HTR-8/SVneo (cell line): Measurements from ENCODE around the gene ADD3.
A peak's percentile ranks its signal among the peaks of the same experiment; 100 is the strongest.

Experiments
- DNase-seq: peaks from one replicate; pipeline ENCODE4 v3.0.0; 2011; ENCODE audit warnings: low spot score, mixed read lengths; ENCODE audit not compliant: insufficient read length
- FAIRE-seq: peaks from 2 replicates; lab custom pipeline; 2011; peaks lifted over from hg19 to GRCh38; lab: Jason Lieb, UNC

ADD3 gene

DNA sequence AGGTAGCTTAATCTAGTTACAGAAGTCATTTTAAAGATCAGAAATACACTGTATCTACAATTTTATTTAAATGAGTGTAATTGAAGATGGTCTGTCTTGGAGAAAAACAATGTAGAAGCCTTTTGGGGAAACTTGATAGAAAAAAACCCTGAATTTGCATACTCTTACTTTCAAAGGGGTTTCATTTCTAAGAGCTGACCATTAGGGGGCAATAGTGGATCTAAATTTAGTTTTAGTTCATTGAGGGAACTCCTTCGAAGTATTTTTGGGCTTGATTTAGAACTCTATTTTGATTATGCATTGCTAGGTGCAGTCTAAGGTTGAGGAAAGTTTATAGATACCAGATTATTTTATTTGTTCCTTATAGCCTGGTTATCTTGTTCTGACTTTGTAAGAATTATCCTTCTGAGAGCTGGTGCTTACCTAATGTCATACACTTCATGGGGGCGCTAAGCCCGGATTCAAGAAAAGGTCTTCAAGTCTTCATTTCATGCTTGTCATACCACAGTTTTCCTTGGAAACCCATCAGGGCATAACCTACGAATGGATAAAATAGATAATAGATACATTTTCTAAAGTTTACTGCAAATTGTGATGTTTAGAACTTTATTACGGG is 130.5 kb downstream of the ADD3 start:
- DNase-seq (peak; percentile 20), FAIRE-seq (no peak)

GRCh38 chr10:110141185-110141584 is 133.4 kb downstream of the ADD3 start:
- DNase-seq (no peak), FAIRE-seq (no peak)

DNA sequence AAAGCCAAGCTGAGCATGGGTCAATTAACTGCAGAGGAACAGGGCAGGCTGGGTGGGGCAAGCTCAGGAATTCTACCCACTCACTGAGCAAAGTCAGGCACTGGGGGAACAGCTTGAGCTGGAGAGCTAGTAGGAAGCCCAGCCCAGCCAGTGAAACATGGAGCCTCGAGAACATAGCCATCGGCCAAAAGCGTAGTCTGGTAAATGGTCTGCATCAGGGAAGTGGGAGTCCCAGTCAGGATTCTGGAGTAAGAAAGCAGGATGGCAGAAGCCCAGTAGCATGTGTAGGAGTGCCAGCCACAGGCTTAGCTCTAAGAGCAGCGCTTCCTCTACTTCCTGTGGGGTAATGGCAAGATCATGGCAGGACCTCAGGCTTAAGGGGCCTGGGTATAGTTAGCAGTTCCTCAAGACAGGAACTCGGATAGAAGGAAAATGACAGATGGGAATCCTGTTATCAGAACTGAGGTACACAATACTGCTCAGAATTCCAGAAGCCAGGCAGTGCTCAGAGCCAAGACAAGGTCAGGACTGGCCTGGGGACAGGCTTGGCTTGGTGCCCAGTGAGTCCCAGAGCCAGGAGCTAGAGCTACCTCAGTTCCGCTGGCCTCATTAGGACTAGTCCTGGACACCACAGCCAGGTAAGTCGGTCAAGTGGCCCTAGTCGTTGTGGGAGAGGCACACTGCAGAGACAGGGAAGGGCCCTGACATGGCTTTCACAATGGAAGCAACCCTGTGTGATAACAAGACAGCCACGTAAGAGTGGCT is 134.3 kb downstream of the ADD3 start:
- FAIRE-seq, result no peak
- DNase-seq, result no peak

DNA sequence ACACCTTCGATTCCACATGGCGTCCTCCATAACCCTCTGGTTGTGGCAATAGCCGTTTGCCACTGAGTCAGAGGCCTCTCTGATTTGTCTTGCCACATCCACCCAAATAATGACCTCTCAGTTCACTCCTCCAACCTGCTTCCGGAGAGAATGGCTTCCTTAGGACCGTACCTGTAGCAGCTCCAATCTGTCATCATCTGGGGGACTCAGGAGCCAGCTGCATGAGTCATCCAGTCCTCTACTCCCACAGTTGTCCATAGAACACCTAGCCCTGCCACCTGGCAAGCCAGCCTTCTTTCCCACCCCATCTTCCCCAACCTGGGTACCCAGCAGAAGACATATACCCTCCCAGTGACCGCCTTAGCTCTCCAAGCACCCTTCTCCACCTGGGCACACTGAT is 135.2 kb downstream of the ADD3 start:
- FAIRE-seq, result no peak
- DNase-seq, result no peak

DNA sequence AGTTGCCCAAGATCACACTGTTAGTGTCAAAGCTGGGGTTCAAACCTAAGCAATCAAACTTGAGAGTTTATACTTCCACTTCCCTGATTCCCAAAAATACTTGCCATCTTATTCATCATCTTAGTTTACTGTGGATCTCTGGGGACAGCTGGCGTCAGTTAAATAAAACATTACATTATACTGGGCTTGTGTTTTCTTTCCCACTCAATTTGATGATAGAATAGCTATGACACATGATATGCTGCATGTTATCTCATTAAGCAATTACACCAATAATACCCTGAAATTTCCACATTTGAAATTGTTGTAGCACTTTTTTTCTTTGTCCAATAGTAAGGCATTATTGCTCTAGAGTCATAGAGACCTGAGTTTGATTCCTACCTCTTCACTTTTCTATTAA is 136.7 kb downstream of the ADD3 start:
- FAIRE-seq (no peak), DNase-seq (no peak)

- DNase-seq, result no peak
Observed at GRCh38 chr10:110147961-110148360, 140.2 kb downstream of the ADD3 start.

DNA sequence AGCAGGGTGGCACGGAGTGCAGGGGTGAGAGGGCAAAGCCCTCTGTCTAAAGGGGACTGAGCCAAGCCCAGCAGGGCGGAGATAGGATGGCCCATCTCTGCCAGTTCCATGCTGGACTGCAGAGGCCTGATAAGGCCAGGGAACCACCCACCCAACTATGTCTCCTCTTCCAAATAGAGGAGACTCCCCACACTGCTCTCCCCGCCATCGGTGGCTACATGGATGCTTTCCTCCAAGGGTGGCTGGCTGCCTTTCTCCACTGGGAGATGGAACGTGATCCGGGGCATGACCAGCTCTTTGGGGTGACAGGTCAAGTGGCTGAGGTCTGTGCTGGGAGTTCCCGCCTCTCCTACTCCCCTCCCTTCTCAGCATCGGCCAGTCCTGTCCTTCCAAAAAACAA is 141.5 kb downstream of the ADD3 start:
- FAIRE-seq, result no peak

More at GRCh38 chr10:110147961-110148360, 140.2 kb downstream of the ADD3 start:
- no peak for FAIRE-seq

DNA sequence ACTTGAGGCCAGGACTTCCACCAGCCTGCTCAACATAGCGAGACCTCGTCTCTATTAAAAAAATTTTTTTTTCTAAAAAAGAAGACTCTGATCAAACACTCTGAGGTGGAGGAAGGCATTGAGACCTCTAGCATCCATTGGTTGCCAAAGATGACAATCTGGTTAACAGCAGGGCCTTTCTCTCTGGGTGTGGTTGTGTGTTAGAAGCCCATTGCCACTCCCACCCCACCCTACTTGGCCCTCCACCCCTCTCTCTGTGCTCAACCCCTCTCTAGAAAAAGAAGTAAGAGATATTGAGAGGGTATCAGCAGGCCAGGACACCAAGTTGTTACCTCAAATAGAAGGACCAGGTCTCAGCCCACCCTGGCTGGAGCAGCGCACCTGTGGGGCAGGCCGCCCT is 142.3 kb downstream of the ADD3 start:
- DNase-seq (no peak), FAIRE-seq (no peak)

More for the DNA sequence above, 141.5 kb downstream of the ADD3 start:
- DNase-seq, result no peak

- no peak for DNase-seq
- no peak for FAIRE-seq
Observed at GRCh38 chr10:110150981-110151380, 143.2 kb downstream of the ADD3 start.

GRCh38 chr10:110151467-110151866 is 143.7 kb downstream of the ADD3 start:
- no peak for DNase-seq
- FAIRE-seq, result no peak

DNA sequence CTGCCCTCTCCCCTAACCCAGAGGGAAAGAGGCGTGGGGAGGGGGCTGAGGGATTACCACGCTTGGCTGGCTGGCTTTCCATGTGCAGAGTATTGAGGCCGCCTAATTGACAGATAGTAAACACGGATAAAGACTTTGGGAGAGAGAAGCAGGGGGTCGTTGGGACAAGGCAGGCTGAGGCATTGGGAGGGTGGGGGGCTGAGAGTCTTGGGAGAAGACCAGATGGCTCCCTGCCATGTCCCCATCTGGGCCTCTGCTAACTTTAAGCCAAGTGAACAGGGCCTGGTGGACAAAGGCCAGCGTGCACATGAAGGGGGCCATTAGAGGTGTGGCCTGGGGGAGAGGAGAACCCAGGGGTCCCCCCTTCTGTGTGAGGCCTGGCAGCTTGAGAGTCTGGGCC is 144.2 kb downstream of the ADD3 start:
- FAIRE-seq (no peak), DNase-seq (no peak)

GRCh38 chr10:110153396-110153795 is 145.6 kb downstream of the ADD3 start:
- no peak for DNase-seq
- FAIRE-seq, result no peak

DNA sequence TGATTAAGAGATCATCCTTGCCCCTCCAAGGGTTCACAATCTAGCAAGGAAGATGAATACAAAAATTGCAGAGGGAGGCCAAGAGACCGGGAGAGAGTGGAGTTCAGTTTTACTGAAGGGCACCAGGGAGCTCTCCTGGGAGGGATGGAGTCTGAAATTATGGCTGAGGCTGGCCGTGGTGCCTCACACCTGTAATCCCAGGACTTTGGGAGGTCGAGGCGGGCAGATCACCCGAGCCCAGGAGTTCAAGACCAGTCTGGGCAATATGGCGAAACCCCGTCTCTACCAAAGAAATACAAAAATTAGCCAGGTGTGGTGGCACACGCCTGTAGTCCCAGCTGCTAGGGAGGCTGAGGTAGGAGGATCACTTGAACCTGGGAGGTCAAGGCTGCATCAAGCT is 148.3 kb downstream of the ADD3 start:
- no peak for FAIRE-seq

GRCh38 chr10:110158051-110159005 is 150.5 kb downstream of the ADD3 start:
- DNase-seq (no peak), FAIRE-seq (no peak)

More for the DNA sequence above, 148.3 kb downstream of the ADD3 start:
- no peak for DNase-seq

DNA sequence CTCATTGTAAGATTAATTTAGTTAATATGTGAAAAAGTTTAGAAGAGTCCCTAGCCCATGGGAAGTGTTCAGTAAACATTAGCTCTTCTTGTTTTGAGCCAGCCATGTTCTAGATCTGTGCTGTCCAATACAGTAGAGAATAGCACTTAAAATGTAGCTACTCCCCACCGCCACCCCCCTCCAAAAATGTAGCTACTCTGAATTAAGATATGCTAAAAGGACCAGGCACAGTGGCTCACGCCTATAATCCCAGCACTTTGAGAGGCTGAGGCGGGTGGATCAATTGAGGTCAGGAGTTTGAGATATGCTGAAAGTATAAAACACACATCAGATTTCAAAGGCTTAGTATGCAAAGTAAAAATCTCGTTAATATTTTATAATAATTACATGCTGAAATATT is 152.3 kb downstream of the ADD3 start:
- FAIRE-seq (no peak), DNase-seq (no peak)

GRCh38 chr10:110160522-110160921 is 152.7 kb downstream of the ADD3 start:
- DNase-seq (no peak), FAIRE-seq (no peak)

GRCh38 chr10:110162741-110163145 is 155.0 kb downstream of the ADD3 start:
- FAIRE-seq (no peak), DNase-seq (no peak)

DNA sequence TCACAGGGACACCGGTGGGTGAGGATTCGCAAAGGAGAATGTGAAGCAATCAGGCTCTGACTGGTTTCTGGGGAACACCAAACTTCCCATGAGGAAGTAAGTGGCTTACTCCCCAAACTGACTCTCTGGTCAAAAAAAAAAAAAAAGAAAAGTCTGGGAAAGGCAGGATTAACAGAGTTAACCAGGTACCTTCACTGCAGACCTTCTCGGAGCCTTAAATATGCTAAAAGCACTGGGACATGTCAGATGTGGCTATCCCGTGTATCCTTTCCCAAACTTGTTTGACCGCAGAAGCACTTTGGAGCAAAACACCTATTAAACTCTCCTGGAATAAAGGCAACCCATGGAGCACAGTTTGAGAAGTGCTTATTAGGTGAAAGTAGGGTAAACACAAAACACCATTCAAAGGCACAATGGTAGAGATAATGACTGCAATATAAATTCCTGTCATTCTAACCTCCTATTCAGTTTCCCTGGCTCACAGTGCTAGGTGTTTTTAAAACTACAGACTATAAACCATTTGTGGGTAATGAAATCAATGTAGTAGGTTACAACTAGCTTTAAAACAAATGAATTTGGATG is 155.5 kb downstream of the ADD3 start:
- no peak for DNase-seq
- FAIRE-seq, result no peak

DNA sequence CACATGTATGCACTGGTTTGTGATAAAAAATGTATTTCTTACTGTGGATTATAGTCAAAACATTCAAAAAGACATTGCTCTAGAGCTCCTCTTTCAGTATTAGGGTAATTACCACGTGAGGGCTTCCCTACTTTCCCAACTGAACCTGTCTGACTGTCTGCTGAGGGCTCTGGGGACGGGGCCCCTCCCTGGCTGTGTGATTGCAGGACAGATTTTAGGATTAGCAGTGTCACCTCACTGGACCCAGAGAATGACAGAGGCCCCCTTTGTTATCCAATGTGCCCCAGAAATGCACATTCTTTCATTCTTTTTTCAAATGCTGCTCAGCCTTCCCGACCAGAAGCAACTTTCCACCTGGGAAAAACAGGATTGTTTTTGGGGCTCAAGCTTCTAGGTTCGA is 156.1 kb downstream of the ADD3 start:
- FAIRE-seq, result no peak
- no peak for DNase-seq

DNA sequence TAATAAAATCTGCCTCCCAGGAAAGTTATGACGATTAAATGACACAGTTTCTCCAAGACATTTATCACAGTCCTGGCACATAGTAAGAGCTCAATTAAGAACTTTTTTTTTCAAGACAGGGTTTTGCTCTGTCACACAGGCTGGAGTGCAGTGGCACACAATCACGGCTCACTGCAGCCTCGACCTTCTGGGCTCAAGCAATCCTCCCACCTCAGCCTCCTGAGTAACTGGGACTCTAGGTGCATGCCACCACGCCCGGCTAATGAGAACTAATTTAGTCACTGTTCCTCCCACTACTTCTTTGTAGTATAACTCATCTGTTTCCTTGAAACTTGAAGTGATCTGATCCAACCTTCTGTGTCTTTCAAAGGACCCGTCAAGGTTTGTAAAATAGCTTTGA is 157.5 kb downstream of the ADD3 start:
- DNase-seq (no peak), FAIRE-seq (no peak)
